Measurements from ENCODE around the gene DAZAP1.

- TF ChIP-seq, protein P1, sequence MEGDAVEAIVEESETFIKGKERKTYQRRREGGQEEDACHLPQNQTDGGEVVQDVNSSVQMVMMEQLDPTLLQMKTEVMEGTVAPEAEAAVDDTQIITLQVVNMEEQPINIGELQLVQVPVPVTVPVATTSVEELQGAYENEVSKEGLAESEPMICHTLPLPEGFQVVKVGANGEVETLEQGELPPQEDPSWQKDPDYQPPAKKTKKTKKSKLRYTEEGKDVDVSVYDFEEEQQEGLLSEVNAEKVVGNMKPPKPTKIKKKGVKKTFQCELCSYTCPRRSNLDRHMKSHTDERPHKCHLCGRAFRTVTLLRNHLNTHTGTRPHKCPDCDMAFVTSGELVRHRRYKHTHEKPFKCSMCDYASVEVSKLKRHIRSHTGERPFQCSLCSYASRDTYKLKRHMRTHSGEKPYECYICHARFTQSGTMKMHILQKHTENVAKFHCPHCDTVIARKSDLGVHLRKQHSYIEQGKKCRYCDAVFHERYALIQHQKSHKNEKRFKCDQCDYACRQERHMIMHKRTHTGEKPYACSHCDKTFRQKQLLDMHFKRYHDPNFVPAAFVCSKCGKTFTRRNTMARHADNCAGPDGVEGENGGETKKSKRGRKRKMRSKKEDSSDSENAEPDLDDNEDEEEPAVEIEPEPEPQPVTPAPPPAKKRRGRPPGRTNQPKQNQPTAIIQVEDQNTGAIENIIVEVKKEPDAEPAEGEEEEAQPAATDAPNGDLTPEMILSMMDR (IDR thresholded peaks at IDR 0.05) = no peak
- no peak for TF ChIP-seq POLR2A (IDR thresholded peaks at IDR 0.05)
Measured at GRCh38 chr19:1387684-1388636, 19.4 kb upstream of the DAZAP1 start.
